Mucosa of stomach (tissue), 1 donor: ENCODE results near the gene MMP11.

Experiments
- H3K27me3 ChIP-seq: one replicate; pipeline ENCODE4 v1.7.0; 2013; ENCODE audit warnings: mild to moderate bottlenecking, low read length; ENCODE audit not compliant: control insufficient read depth, insufficient read depth
- H3K36me3 ChIP-seq: one replicate; pipeline ENCODE4 v1.7.0; 2013; ENCODE audit warnings: low read length; ENCODE audit not compliant: control insufficient read depth, insufficient read depth
- H3K4me1 ChIP-seq: one replicate; pipeline ENCODE4 v1.7.0; 2013; ENCODE audit warnings: mild to moderate bottlenecking, low read length; ENCODE audit not compliant: control insufficient read depth, insufficient read depth
- H3K4me3 ChIP-seq: one replicate; pipeline ENCODE4 v1.7.0; 2013; ENCODE audit warnings: low read length
- H3K9ac ChIP-seq: one replicate; pipeline ENCODE4 v1.7.0; 2013; ENCODE audit warnings: mild to moderate bottlenecking, low read length, moderate library complexity
- H3K9me3 ChIP-seq: one replicate; pipeline ENCODE4 v1.7.0; 2013; ENCODE audit warnings: mild to moderate bottlenecking, low read length, moderate library complexity; ENCODE audit not compliant: control insufficient read depth
- donor health status: Pancreatic carcinoma.

The MMP11 gene

GRCh38 chr22:23751441-23751996, 21.1 kb upstream of the MMP11 start:
- no peaks in the 10 kb centered on the region for H3K9me3 ChIP-seq
- H3K4me1 ChIP-seq, result peaks cover 18% of the 10 kb centered on the region

GRCh38 chr22:23752090-23752691, 20.5 kb upstream of the MMP11 start:
- no peak overlapping the region for H3K9ac ChIP-seq
- no peaks in the 10 kb centered on the region for H3K27me3 ChIP-seq
- no peaks in the 10 kb centered on the region for H3K9me3 ChIP-seq
- H3K4me1 ChIP-seq, result peaks cover 18% of the 10 kb centered on the region
- H3K36me3 ChIP-seq, result no peaks in the 10 kb centered on the region
- H3K4me3 ChIP-seq, result no peak overlapping the region

More at GRCh38 chr22:23751441-23751996, 21.1 kb upstream of the MMP11 start:
- no peaks in the 10 kb centered on the region for H3K27me3 ChIP-seq
- H3K4me3 ChIP-seq, result peak overlapping the region; percentile 66
- H3K9ac ChIP-seq, result peak overlapping the region; percentile 94
- H3K36me3 ChIP-seq, result no peaks in the 10 kb centered on the region

- Histone ChIP-seq H3K27me3 (no peaks in the 10 kb centered on the region), H3K9me3 (no peaks in the 10 kb centered on the region), H3K9ac (no peak overlapping the region), H3K4me1 (peaks cover 18% of the 10 kb centered on the region), H3K36me3 (no peaks in the 10 kb centered on the region), H3K4me3 (no peak overlapping the region)
These were observed 19.9 kb upstream of the MMP11 start for GRCh38 chr22:23752750-23753149.

- Histone ChIP-seq H3K4me1 (peaks cover 18% of the 10 kb centered on the region), H3K9me3 (no peaks in the 10 kb centered on the region), H3K27me3 (no peaks in the 10 kb centered on the region), H3K9ac (no peak overlapping the region), H3K36me3 (no peaks in the 10 kb centered on the region), H3K4me3 (no peak overlapping the region)
These were observed 19.3 kb upstream of the MMP11 start for GRCh38 chr22:23753385-23753784.

DNA sequence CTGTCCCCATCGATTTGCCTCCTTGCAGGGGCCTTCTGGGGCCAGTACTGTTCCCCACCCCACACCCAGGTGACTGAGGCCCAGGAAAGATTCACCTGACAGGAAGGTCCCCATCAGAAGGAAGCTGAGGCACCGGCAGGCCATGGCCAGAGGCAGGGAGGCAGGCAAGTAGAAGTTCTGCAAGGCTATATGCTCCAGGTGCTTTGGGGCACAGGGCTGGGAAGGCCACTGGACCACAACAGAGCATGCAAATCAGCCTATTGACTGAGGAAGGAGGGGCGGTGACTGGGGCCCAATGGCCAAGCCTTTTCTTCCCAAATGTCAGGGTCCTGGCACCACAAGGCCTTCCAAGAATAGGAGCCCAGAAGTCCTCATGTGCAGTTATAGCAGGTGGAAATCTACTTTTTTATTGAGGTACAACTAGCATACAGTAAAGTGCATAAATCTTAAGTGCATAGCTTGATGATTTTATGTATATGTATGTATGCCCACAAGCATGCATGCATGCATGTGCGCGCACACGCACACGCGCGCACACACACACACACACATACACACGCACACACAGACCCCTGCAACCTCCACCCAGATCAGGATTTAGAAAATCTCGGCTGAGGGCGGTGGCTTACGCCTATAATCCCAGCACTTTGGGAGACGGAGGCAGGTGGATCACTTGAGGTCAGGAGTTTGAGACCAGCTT, 18.3 kb upstream of the MMP11 start, which contains the start of gene VPREB3:
Gene VPREB3, minus strand, starts transcription at position 206 of the 700 bp plus-strand sequence. Its CDS starts 62 bp downstream, at position 144.
- Histone ChIP-seq H3K27me3 (no peaks in the 10 kb centered on the region), H3K36me3 (no peaks in the 10 kb centered on the region), H3K9me3 (no peaks in the 10 kb centered on the region), H3K9ac (no peak within 1 kb of the TSS), H3K4me3 (no peak within 1 kb of the TSS), H3K4me1 (peaks cover 18% of the 10 kb centered on the region)

DNA sequence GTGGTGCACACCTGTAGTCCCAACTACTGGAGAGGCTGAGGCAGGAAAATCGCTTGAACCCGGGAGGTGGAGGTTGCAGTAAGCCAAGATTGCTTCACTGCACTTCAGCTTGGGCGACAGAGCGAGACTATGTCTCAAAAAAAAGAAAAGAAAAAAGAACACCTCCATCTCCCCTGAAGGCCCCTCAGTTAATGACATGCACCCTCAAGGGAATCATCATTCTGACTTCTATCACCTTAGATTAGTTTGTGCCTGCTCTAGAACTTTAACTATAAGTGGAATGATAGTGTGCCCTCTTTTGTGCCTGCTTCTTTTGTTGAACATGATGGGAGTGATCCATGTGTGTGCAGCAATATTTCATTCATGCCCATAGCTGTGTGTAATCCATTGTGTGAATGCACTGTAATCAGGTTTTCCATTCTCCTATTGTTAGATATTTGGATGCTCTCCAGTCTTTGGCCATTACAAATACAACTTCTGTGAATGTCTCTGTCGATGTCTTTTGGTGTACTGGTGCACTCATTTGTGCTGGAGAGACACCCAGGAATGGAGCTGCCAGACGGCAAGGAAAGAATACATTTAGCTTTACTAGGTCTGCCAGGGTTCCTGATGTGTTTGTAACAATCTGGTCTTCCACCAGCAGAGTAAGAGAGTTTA, 17.5 kb upstream of the MMP11 start:
- Histone ChIP-seq H3K36me3 (no peaks in the 10 kb centered on the region), H3K9me3 (no peaks in the 10 kb centered on the region), H3K4me1 (peaks cover 12% of the 10 kb centered on the region), H3K27me3 (no peaks in the 10 kb centered on the region), H3K4me3 (no peak overlapping the region), H3K9ac (no peak overlapping the region)

DNA sequence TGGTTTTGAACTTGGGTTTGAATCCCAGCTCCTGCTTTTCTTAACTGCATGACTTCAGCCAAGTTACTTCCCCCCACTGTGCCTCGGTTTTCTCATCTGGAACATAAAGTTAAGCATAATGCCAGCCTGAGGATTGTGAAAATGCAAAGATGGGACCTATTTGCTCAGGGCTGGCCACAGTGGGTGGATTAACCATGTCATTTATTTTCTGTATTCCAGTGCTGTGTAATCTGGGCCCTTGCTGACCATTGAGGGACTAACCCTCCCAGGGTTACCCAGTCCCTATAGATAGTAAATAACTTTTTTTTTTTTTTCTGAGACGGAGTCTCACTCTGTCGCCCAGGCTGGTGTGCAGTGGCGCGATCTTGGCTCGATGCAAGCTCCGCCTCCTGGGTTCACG, 16.9 kb upstream of the MMP11 start:
- Histone ChIP-seq H3K9ac (no peak overlapping the region), H3K27me3 (no peaks in the 10 kb centered on the region), H3K4me1 (peaks cover 7% of the 10 kb centered on the region), H3K9me3 (no peaks in the 10 kb centered on the region), H3K36me3 (no peaks in the 10 kb centered on the region), H3K4me3 (no peak overlapping the region)

- no peak overlapping the region for H3K4me3 ChIP-seq
- no peaks in the 10 kb centered on the region for H3K9me3 ChIP-seq
- H3K9ac ChIP-seq, result no peak overlapping the region
- H3K27me3 ChIP-seq, result no peaks in the 10 kb centered on the region
- no peaks in the 10 kb centered on the region for H3K36me3 ChIP-seq
- peaks cover 3% of the 10 kb centered on the region for H3K4me1 ChIP-seq
These were observed 15.8 kb upstream of the MMP11 start for GRCh38 chr22:23756891-23757290.

DNA sequence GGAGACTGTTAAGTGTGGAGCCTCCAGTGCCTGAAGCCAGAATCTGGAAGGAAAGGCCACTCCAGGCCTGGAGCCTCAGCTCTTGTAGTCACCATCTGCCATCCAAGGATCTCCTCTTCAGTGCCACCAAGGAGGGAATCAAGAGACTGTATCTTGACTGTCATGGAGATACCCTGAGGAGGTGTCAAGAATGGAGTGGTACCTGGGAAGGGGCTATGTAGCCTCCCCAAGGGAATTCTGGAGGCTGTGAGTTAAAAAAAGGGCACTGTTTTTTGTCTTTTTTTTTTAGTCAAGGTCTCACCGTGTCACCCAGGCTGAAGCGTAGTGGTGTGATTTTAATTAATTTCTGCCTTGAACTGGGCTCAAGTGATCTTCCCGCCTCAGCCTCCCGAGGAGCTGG, 13.1 kb upstream of the MMP11 start:
- Histone ChIP-seq H3K4me3 (no peak overlapping the region), H3K4me1 (no peaks in the 10 kb centered on the region), H3K27me3 (no peaks in the 10 kb centered on the region), H3K9ac (no peak overlapping the region), H3K9me3 (no peaks in the 10 kb centered on the region), H3K36me3 (no peaks in the 10 kb centered on the region)

GRCh38 chr22:23760056-23760455, 12.6 kb upstream of the MMP11 start:
- no peaks in the 10 kb centered on the region for H3K27me3 ChIP-seq
- H3K4me3 ChIP-seq, result no peak overlapping the region
- H3K36me3 ChIP-seq, result no peaks in the 10 kb centered on the region
- no peaks in the 10 kb centered on the region for H3K9me3 ChIP-seq
- H3K4me1 ChIP-seq, result no peaks in the 10 kb centered on the region
- H3K9ac ChIP-seq, result no peak overlapping the region

GRCh38 chr22:23762842-23763578, 9.6 kb upstream of the MMP11 start, which contains the start of gene C22orf15:
Gene C22orf15 (plus strand): TSS chr22:23762990. CDS start chr22:23763307, 317 bp downstream.
- no peaks in the 10 kb centered on the region for H3K27me3 ChIP-seq
- H3K9ac ChIP-seq, result no peak within 1 kb of the TSS
- H3K4me1 ChIP-seq, result peaks cover 7% of the 10 kb centered on the region
- no peak within 1 kb of the TSS for H3K4me3 ChIP-seq
- no peaks in the 10 kb centered on the region for H3K36me3 ChIP-seq
- no peaks in the 10 kb centered on the region for H3K9me3 ChIP-seq
